ENCODE data around the gene MYO5B.
"Not testable (repeated sequence)": the region's sequence is repeated elsewhere in the genome, so short reads cannot be mapped to it uniquely, and the experiment has no call there.

Gene MYO5B

GRCh38 chr18:49813319-49814146, 381.4 kb downstream of the MYO5B start, which contains the start of gene ACAA2:
ACAA2 (minus strand) TSS chr18:49813533; CDS start chr18:49813484, 49 bp downstream.
- Histone ChIP-seq H3K9me3 (ENCODE audit: control insufficient read depth in 5 of 5, low read length in 5 of 5) (peaks cover 0 to 5% (median 3%) of the 10 kb centered on the region in 5 donors), H3K4me1 (ENCODE audit: control insufficient read depth in 5 of 5, insufficient read depth in 5 of 5, low read length in 5 of 5) (peaks cover 0 to 34% (median 27%) of the 10 kb centered on the region in 5 donors), H3K36me3 (ENCODE audit: control insufficient read depth in 5 of 5, insufficient read depth in 5 of 5, low read length in 5 of 5) (peaks cover 0 to 5% (median 4%) of the 10 kb centered on the region in 5 donors), H3K9ac (ENCODE audit: low read length in 5 of 5) (peak within 1 kb of the TSS; percentile 91 to 97 (median 93)), H3K27me3 (ENCODE audit: control insufficient read depth in 5 of 5, insufficient read depth in 4 of 5, low read length in 5 of 5) (no peaks in the 10 kb centered on the region), H3K27ac (ENCODE audit: low read depth, low read length) (peak within 1 kb of the TSS; percentile 99), H3K4me3 (ENCODE audit: low read depth in 1 of 5, low read length in 5 of 5) (peak within 1 kb of the TSS; percentile 78 to 88 (median 87))

- peak overlapping the region; percentile 91 to 97 (median 93) for H3K9ac ChIP-seq (ENCODE audit: low read length in 5 of 5)
- peaks cover 0 to 5% (median 4%) of the 10 kb centered on the region in 5 donors for H3K36me3 ChIP-seq (ENCODE audit: control insufficient read depth in 5 of 5, insufficient read depth in 5 of 5, low read length in 5 of 5)
- H3K4me3 ChIP-seq (ENCODE audit: low read depth in 1 of 5, low read length in 5 of 5), result peak overlapping the region; percentile 76 to 88 (median 87)
- no peaks in the 10 kb centered on the region for H3K27me3 ChIP-seq (ENCODE audit: control insufficient read depth in 5 of 5, insufficient read depth in 4 of 5, low read length in 5 of 5)
- peaks cover 0 to 6% (median 3%) of the 10 kb centered on the region in 5 donors for H3K9me3 ChIP-seq (ENCODE audit: control insufficient read depth in 5 of 5, low read length in 5 of 5)
- peak overlapping the region; percentile 99 for H3K27ac ChIP-seq (ENCODE audit: low read depth, low read length)
- peaks cover 0 to 34% (median 27%) of the 10 kb centered on the region in 5 donors for H3K4me1 ChIP-seq (ENCODE audit: control insufficient read depth in 5 of 5, insufficient read depth in 5 of 5, low read length in 5 of 5)
Measured at GRCh38 chr18:49813069-49813318, 382.0 kb downstream of the MYO5B start.

GRCh38 chr18:49812286-49813068, 382.5 kb downstream of the MYO5B start:
- Histone ChIP-seq H3K27me3 (ENCODE audit: control insufficient read depth in 5 of 5, insufficient read depth in 4 of 5, low read length in 5 of 5) (no peaks in the 10 kb centered on the region), H3K9me3 (ENCODE audit: control insufficient read depth in 5 of 5, low read length in 5 of 5) (peaks cover 0 to 6% (median 3%) of the 10 kb centered on the region in 5 donors), H3K4me1 (ENCODE audit: control insufficient read depth in 5 of 5, insufficient read depth in 5 of 5, low read length in 5 of 5) (peaks cover 0 to 34% (median 27%) of the 10 kb centered on the region in 5 donors), H3K4me3 (ENCODE audit: low read depth in 1 of 5, low read length in 5 of 5) (peak overlapping the region; percentile 76 to 88 (median 87)), H3K27ac (ENCODE audit: low read depth, low read length) (peak overlapping the region; percentile 99), H3K36me3 (ENCODE audit: control insufficient read depth in 5 of 5, insufficient read depth in 5 of 5, low read length in 5 of 5) (peaks cover 0 to 4% (median 0%) of the 10 kb centered on the region in 5 donors), H3K9ac (ENCODE audit: low read length in 5 of 5) (peak overlapping the region; percentile 91 to 97 (median 93))

- Histone ChIP-seq H3K27ac (ENCODE audit: low read depth, low read length) (no peak overlapping the region), H3K4me1 (ENCODE audit: control insufficient read depth in 5 of 5, insufficient read depth in 5 of 5, low read length in 5 of 5) (peaks cover 0 to 34% (median 27%) of the 10 kb centered on the region in 5 donors), H3K36me3 (ENCODE audit: control insufficient read depth in 5 of 5, insufficient read depth in 5 of 5, low read length in 5 of 5) (peaks cover 0 to 4% (median 0%) of the 10 kb centered on the region in 5 donors), H3K9me3 (ENCODE audit: control insufficient read depth in 5 of 5, low read length in 5 of 5) (peaks cover 0 to 6% (median 3%) of the 10 kb centered on the region in 5 donors), H3K4me3 (ENCODE audit: low read depth in 1 of 5, low read length in 5 of 5) (peak overlapping the region in 3 of 5 donors; percentile 42 to 88 (median 51)), H3K27me3 (ENCODE audit: control insufficient read depth in 5 of 5, insufficient read depth in 4 of 5, low read length in 5 of 5) (no peaks in the 10 kb centered on the region), H3K9ac (ENCODE audit: low read length in 5 of 5) (peak overlapping the region in 3 of 5 donors; percentile 33 to 97 (median 93))
Measured at GRCh38 chr18:49811151-49811938, 383.6 kb downstream of the MYO5B start.

- not testable (repeated sequence) for H3K27ac ChIP-seq (ENCODE audit: low read depth, low read length); H3K36me3 ChIP-seq (ENCODE audit: control insufficient read depth in 5 of 5, insufficient read depth in 5 of 5, low read length in 5 of 5); H3K9me3 ChIP-seq (ENCODE audit: control insufficient read depth in 5 of 5, low read length in 5 of 5); H3K4me3 ChIP-seq (ENCODE audit: low read depth in 1 of 5, low read length in 5 of 5); H3K9ac ChIP-seq (ENCODE audit: low read length in 5 of 5); H3K27me3 ChIP-seq (ENCODE audit: control insufficient read depth in 5 of 5, insufficient read depth in 4 of 5, low read length in 5 of 5)
- H3K4me1 ChIP-seq (ENCODE audit: control insufficient read depth in 5 of 5, insufficient read depth in 5 of 5, low read length in 5 of 5), result peaks cover 0 to 28% (median 22%) of the 10 kb centered on the region in 5 donors
Measured at GRCh38 chr18:49808553-49809191, 386.3 kb downstream of the MYO5B start.

- no peak overlapping the region for H3K4me3 ChIP-seq (ENCODE audit: low read depth in 1 of 5, low read length in 5 of 5)
- peaks cover 0 to 2% (median 0%) of the 10 kb centered on the region in 5 donors for H3K4me1 ChIP-seq (ENCODE audit: control insufficient read depth in 5 of 5, insufficient read depth in 5 of 5, low read length in 5 of 5)
- H3K9me3 ChIP-seq (ENCODE audit: control insufficient read depth in 5 of 5, low read length in 5 of 5), result peaks cover 0 to 2% (median 0%) of the 10 kb centered on the region in 5 donors
- no peak overlapping the region for H3K9ac ChIP-seq (ENCODE audit: low read length in 5 of 5)
- peaks cover 7 to 15% (median 11%) of the 10 kb centered on the region in 5 donors for H3K36me3 ChIP-seq (ENCODE audit: control insufficient read depth in 5 of 5, insufficient read depth in 5 of 5, low read length in 5 of 5)
- no peaks in the 10 kb centered on the region for H3K27me3 ChIP-seq (ENCODE audit: control insufficient read depth in 5 of 5, insufficient read depth in 4 of 5, low read length in 5 of 5)
- no peak overlapping the region for H3K27ac ChIP-seq (ENCODE audit: low read depth, low read length)
Measured at GRCh38 chr18:49804096-49804495, 390.9 kb downstream of the MYO5B start.

- no peak overlapping the region for H3K4me3 ChIP-seq (ENCODE audit: low read depth in 1 of 5, low read length in 5 of 5)
- H3K36me3 ChIP-seq (ENCODE audit: control insufficient read depth in 5 of 5, insufficient read depth in 5 of 5, low read length in 5 of 5), result peaks cover 7 to 15% (median 15%) of the 10 kb centered on the region in 5 donors
- H3K9me3 ChIP-seq (ENCODE audit: control insufficient read depth in 5 of 5, low read length in 5 of 5), result no peaks in the 10 kb centered on the region
- H3K9ac ChIP-seq (ENCODE audit: low read length in 5 of 5), result no peak overlapping the region
- H3K4me1 ChIP-seq (ENCODE audit: control insufficient read depth in 5 of 5, insufficient read depth in 5 of 5, low read length in 5 of 5), result peaks cover 0 to 2% (median 0%) of the 10 kb centered on the region in 5 donors
- H3K27me3 ChIP-seq (ENCODE audit: control insufficient read depth in 5 of 5, insufficient read depth in 4 of 5, low read length in 5 of 5), result no peaks in the 10 kb centered on the region
- H3K27ac ChIP-seq (ENCODE audit: low read depth, low read length), result no peak overlapping the region
Measured at GRCh38 chr18:49802623-49803022, 392.3 kb downstream of the MYO5B start.

- not testable (repeated sequence) for H3K4me3 ChIP-seq (ENCODE audit: low read depth in 1 of 5, low read length in 5 of 5); H3K27ac ChIP-seq (ENCODE audit: low read depth, low read length); H3K4me1 ChIP-seq (ENCODE audit: control insufficient read depth in 5 of 5, insufficient read depth in 5 of 5, low read length in 5 of 5); H3K9ac ChIP-seq (ENCODE audit: low read length in 5 of 5); H3K9me3 ChIP-seq (ENCODE audit: control insufficient read depth in 5 of 5, low read length in 5 of 5); H3K27me3 ChIP-seq (ENCODE audit: control insufficient read depth in 5 of 5, insufficient read depth in 4 of 5, low read length in 5 of 5)
- peaks cover 17 to 30% (median 25%) of the 10 kb centered on the region in 5 donors for H3K36me3 ChIP-seq (ENCODE audit: control insufficient read depth in 5 of 5, insufficient read depth in 5 of 5, low read length in 5 of 5)
Measured at GRCh38 chr18:49800491-49800890, 394.5 kb downstream of the MYO5B start.

GRCh38 chr18:49799806-49800205, 395.1 kb downstream of the MYO5B start:
- H3K36me3 ChIP-seq (ENCODE audit: control insufficient read depth in 5 of 5, insufficient read depth in 5 of 5, low read length in 5 of 5), result peaks cover 18 to 37% (median 31%) of the 10 kb centered on the region in 5 donors
- not testable (repeated sequence) for H3K4me1 ChIP-seq (ENCODE audit: control insufficient read depth in 5 of 5, insufficient read depth in 5 of 5, low read length in 5 of 5); H3K9ac ChIP-seq (ENCODE audit: low read length in 5 of 5); H3K27me3 ChIP-seq (ENCODE audit: control insufficient read depth in 5 of 5, insufficient read depth in 4 of 5, low read length in 5 of 5); H3K27ac ChIP-seq (ENCODE audit: low read depth, low read length); H3K4me3 ChIP-seq (ENCODE audit: low read depth in 1 of 5, low read length in 5 of 5); H3K9me3 ChIP-seq (ENCODE audit: control insufficient read depth in 5 of 5, low read length in 5 of 5)
